Stimulated activated naive CD8-positive, alpha-beta T cell treated with anti-CD3 and anti-CD28 coated beads, Interleukin-15, Interleukin-2, amounts not matched to agents 100 U/mL and 50 U/mL, for 24 hours (primary cell): ENCODE data around the gene SCRG1.

ENCODE experiments used
- ATAC-seq: fragments of 150-1000 bp; cut with Tn5 transposase; one replicate; pipeline ENCODE4 v1.10.0; 2021
- DNase-seq: peaks from one replicate; pipeline ENCODE4 v3.0.0; 2021

Gene SCRG1

GRCh38 chr4:173398779-173399415 is at the start of gene SCRG1:
SCRG1 (minus strand) TSS chr4:173399116; CDS start chr4:173391414, 7,702 bp downstream.
- DNase-seq (no peak), ATAC-seq (no peak)

- ATAC-seq (no peak), DNase-seq (no peak)
Observed at GRCh38 chr4:173448103-173448502, 49.2 kb upstream of the SCRG1 start.

GRCh38 chr4:173446416-173446815 is 47.5 kb upstream of the SCRG1 start:
- ATAC-seq = no peak
- DNase-seq = no peak

GRCh38 chr4:173443121-173443520 is 44.2 kb upstream of the SCRG1 start:
- ATAC-seq = no peak
- DNase-seq = no peak

- ATAC-seq (no peak), DNase-seq (no peak)
Observed at GRCh38 chr4:173442223-173442932, 43.5 kb upstream of the SCRG1 start.

- ATAC-seq = no peak
- no peak for DNase-seq
Observed at GRCh38 chr4:173440888-173441287, 42.0 kb upstream of the SCRG1 start.

- ATAC-seq = no peak
- no peak for DNase-seq
Observed at GRCh38 chr4:173436771-173437265, 37.9 kb upstream of the SCRG1 start.

GRCh38 chr4:173436149-173436579 is 37.2 kb upstream of the SCRG1 start:
- DNase-seq = no peak
- no peak for ATAC-seq

- DNase-seq (no peak), ATAC-seq (no peak)
Observed at GRCh38 chr4:173434231-173434630, 35.3 kb upstream of the SCRG1 start.

- DNase-seq (no peak), ATAC-seq (no peak)
Observed at GRCh38 chr4:173433447-173433846, 34.5 kb upstream of the SCRG1 start.

- DNase-seq (no peak), ATAC-seq (no peak)
Observed at GRCh38 chr4:173432430-173432829, 33.5 kb upstream of the SCRG1 start.

- ATAC-seq = no peak
- DNase-seq = no peak
Observed at GRCh38 chr4:173426064-173426463, 27.1 kb upstream of the SCRG1 start.

- DNase-seq (no peak), ATAC-seq (no peak)
Observed at GRCh38 chr4:173424899-173425805, 26.2 kb upstream of the SCRG1 start.

GRCh38 chr4:173420801-173421200 is 21.9 kb upstream of the SCRG1 start:
- ATAC-seq (no peak), DNase-seq (no peak)

GRCh38 chr4:173420324-173420752 is 21.4 kb upstream of the SCRG1 start:
- ATAC-seq (no peak), DNase-seq (no peak)

- DNase-seq = no peak
- ATAC-seq = no peak
Observed at GRCh38 chr4:173418639-173419038, 19.7 kb upstream of the SCRG1 start.

- ATAC-seq (no peak), DNase-seq (no peak)
Observed at GRCh38 chr4:173417833-173418232, 18.9 kb upstream of the SCRG1 start.

GRCh38 chr4:173415885-173416653 is 17.2 kb upstream of the SCRG1 start:
- DNase-seq (no peak), ATAC-seq (no peak)

GRCh38 chr4:173415092-173415491 is 16.2 kb upstream of the SCRG1 start:
- DNase-seq (no peak), ATAC-seq (no peak)

- ATAC-seq (no peak), DNase-seq (no peak)
Observed at GRCh38 chr4:173414456-173414855, 15.5 kb upstream of the SCRG1 start.

GRCh38 chr4:173413036-173413435 is 14.1 kb upstream of the SCRG1 start:
- ATAC-seq = no peak
- no peak for DNase-seq
